LNCAP (cell line): ENCODE results near the gene HNRNPA2B1.

Source experiments
- TF ChIP-seq, protein P1 (sequence below): fragments of 450-650 bp; IDR thresholded peaks from 2 replicates; pipeline ENCODE4 v1.5.1; 2017; ENCODE audit warnings: mild to moderate bottlenecking

The HNRNPA2B1 gene

DNA sequence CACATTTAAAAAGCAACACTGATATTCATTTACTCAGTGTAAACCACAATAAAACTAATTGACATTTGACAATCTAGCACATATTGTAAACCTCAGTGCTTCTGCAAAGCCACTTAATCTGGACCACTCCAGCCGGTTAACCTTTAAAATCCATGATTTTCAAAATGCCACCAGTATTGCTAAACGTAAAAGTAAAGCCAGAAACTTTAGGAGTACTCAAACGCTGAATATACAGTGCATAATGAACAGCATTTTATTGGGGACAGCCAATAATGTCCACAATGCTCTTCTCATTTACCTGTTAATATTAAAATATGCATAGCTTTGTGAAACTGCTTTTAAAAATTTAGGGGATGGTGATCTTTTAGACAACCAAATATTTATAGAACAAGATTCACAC, 10.8 kb downstream of the HNRNPA2B1 start:
- TF ChIP-seq, protein P1, sequence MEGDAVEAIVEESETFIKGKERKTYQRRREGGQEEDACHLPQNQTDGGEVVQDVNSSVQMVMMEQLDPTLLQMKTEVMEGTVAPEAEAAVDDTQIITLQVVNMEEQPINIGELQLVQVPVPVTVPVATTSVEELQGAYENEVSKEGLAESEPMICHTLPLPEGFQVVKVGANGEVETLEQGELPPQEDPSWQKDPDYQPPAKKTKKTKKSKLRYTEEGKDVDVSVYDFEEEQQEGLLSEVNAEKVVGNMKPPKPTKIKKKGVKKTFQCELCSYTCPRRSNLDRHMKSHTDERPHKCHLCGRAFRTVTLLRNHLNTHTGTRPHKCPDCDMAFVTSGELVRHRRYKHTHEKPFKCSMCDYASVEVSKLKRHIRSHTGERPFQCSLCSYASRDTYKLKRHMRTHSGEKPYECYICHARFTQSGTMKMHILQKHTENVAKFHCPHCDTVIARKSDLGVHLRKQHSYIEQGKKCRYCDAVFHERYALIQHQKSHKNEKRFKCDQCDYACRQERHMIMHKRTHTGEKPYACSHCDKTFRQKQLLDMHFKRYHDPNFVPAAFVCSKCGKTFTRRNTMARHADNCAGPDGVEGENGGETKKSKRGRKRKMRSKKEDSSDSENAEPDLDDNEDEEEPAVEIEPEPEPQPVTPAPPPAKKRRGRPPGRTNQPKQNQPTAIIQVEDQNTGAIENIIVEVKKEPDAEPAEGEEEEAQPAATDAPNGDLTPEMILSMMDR, result no peak

DNA sequence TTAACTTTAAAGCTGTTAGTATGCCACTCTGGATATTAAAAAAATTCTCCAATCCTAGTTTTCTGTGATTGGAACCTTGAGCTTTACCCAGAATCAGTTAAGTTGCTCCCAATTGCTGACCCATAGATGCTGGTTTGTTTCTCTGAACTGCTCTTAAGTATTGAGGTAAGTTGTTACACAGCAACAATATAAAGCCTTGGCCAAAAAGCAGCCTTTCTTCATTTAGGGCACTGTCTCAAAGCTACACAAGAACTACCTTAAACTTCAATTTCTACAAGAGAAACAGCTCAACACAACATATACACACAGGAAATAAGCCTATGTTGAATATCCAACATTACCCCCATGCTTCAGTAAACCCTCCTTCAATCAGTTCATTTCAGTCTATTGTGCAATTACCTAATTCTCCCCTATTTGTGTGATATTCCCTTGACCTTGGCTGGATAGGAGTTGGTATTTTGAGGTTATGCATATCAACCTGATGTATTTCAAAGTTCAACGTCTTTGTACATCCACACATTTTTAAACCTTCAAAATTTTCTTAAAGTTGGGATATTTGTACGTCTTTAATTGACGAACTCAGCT, 11.5 kb downstream of the HNRNPA2B1 start:
- TF ChIP-seq, protein P1, result no peak

DNA sequence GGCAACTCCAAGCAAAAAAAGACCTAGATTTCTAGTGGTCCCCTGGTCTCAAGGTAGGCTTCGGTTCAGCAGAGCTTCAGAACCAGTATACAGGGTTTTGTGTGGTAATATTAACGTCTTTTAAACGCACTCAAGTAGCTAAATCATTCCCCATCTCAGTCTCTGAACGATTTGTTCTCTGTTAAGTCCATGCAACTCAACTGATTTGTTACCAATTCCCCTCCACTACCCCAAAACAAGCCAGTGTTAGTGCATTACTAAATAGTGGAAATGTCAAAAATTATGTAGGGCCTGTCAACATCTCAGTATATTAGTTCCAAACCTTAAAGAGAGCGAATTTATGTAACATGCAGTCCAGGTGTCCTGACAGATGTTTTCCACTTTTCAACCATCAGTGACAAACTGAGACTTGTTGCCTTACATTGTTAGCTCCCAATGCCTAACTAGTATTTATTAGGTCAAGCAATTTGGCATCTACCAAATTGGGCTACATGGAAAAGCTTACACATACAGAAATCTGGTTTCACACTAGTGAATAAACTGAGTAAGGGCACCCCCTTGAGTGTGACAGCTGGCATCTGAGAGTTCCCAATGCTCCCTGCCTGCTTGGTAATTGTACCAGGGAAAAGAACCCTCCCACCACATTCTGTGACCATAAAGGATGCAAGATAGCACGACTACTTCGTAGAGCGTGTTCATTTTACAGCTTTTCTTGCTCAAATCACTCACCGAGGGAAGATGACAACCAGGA, 12.2 kb downstream of the HNRNPA2B1 start:
- TF ChIP-seq, protein P1, result no peak

DNA sequence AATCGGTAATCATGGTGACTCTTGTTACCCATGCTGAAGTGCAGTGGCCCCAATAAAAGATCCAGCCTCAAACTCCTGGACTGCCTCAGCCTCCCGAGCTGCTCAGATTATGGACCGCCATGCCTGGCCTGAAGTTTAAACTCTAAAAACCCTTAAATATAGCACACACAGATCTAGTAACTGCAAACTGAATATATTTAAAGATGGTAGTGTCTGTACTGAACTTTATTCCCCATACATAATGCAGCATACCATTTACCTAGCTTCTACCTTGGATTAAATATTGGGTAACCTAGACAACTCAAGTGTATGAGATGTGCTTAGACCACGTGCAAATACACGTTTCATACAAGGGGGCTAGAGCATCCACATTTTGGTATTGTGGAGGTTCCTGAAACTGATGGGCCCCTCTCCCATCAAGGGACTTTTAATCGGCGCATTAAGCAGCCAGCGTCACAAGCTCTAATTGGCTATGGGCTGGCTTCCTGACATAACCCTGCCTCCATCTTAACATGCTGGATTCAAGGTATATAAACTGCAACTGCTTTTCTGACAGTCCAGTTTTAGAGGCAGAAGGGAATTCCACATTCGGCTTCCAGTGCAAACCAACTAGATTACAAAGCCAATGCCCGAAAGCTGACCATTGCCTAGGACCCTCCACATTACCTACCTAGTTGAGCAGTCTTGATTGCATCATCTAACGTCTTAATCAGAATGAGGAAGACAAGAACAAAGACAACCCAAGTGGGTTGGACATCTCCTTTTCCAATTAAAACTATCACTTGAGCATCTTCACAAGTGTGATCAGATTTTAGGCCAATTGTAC, 13.0 kb downstream of the HNRNPA2B1 start:
- TF ChIP-seq, protein P1, result no peak

DNA sequence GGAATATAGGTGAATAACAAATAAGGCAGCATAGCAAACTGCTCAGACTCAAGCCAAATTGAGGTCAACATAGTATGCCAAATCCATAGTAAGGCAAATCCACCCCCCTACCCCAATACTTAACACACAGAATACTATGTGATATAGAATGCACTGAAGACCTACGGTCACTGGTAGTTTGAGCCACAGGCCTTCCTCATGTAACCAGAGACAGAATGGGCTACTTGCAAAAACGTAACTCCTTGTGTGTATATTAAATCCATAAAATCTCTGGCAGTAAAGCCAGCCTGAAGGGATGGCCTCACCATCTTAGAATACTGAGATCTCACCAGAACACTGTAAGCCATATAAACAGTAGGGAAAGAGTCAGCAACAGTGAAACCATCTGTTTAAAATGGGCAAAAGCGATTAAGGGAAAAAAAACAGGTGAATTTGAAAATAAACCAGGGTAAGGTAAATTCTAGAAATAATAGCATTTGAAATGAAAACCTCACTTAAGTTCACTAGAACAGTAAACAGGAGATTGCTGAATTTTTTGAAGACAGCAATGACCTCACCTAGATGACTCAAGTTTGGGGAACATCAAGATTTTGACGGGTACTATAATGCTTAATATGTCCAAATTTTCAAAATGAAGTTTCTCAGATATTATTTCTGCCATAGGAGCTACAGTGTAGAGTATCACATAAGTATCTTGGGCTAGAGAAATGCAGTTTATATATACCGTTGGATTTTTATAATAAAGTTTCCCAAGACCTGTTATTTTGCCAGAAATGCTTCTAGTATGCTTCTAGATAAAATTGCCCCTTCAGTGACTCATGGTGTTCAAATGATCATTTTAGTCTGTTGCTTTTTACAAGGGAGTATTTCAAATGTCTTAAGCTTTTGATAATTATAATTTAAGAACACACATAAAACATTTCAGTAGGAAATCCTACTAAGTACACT, 13.9 kb downstream of the HNRNPA2B1 start:
- TF ChIP-seq, protein P1, result no peak

DNA sequence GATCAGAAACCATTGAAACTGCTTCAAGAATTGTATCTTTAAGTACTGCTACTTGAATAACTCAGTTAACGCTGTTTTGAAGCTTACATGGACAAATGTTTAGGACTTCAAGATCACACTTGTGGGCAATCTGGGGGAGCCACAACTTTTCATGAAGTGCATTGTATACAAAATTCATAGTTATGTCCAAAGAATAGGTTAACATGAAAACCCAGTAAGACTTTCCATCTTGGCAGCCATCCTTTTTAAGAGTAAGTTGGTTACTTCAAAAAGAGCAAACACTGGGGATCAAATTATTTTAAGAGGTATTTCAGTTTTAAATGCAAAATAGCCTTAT, 14.7 kb downstream of the HNRNPA2B1 start:
- TF ChIP-seq, protein P1, result no peak
